HK-2 (cell line): ENCODE results near the gene ATP8B4.

Source experiments
- DNase-seq: peaks from one replicate; pipeline ENCODE4 v3.0.0-alpha.2; 2018; ENCODE audit not compliant: unreplicated experiment

The ATP8B4 gene

DNA sequence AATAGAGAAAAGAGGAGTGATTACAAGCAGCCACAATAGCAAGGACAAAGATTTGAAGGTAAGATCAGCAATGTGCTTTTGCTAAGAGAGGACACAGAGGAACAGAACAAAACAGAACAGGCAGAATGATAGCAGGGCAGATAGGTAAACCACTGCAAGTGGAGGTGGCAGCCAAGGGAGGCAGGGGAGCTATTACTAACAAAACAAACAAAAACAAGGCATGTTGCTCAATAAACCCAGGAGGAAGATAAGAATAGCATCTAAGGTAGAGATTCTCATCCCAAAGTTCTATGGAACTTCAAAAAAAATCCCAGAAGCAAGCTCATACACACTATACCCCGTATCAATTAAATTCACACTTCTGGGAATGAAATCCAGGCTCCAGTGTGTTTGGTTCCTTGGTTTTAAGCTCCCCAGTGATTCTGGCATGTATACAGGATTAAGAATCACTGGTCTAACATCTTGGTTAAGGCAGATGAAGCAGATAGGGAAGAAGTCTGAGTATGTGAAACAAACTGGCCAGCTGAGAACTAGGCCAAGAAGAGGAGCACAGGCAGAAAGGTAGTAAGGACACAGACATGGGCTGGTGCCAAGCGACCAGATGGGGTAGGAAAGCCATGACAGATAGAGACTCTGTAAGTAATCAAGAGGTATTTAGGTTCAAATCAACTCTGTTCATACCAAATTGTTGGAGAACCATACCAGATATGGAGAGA is 309.0 kb downstream of the ATP8B4 start:
- no peak for DNase-seq

DNA sequence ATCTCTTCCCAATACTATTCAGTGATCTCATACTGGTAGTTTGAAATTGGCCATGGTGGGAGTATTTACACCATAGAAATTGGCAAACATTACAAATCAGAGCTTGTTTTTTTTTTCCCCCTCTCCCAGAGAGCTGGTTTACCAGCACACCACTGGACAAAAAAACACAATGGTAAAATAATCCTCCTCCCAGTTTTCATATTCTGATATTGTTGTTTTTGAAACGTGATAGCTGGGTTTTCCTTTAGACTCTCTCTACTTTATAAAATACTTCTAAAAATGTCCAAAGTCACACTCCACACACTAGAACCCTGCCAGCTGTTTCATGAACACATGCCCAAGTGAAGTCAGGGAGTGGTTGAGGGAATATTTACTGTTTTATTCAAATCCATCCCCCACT is 310.7 kb downstream of the ATP8B4 start:
- DNase-seq: no peak
